Esophagus (tissue), 2 donors: ENCODE data around the gene SYNE1. TPM values are rescaled to one million over a fixed set of nuclear protein-coding genes. Genes with fewer than 3 reads are reported as not detected.

Experiments used
- H3K27ac ChIP-seq, 2 donors: one replicate each; pipeline ENCODE4 v1.5.1; 2013; ENCODE audit warnings: low read depth in 2 of 2, mild to moderate bottlenecking in 2 of 2, inconsistent platforms in 1 of 2, low read length in 1 of 2, moderate library complexity in 1 of 2
- H3K27me3 ChIP-seq, 2 donors: one replicate each; pipeline ENCODE4 v1.6.1; 2013; ENCODE audit warnings: low read length in 2 of 2, control low read depth in 1 of 2, mild to moderate bottlenecking in 1 of 2; ENCODE audit not compliant: insufficient read depth in 2 of 2, control insufficient read depth in 1 of 2
- H3K36me3 ChIP-seq, 2 donors: one replicate each; pipeline ENCODE4 v1.6.1; 2013; ENCODE audit warnings: low read length in 1 of 2; ENCODE audit not compliant: control insufficient read depth in 2 of 2, insufficient read depth in 2 of 2
- H3K4me1 ChIP-seq, 2 donors: one replicate each; pipeline ENCODE4 v1.6.1; 2013; ENCODE audit warnings: low read length in 1 of 2; ENCODE audit not compliant: control insufficient read depth in 2 of 2, insufficient read depth in 2 of 2
- H3K4me3 ChIP-seq, 2 donors: one replicate each; pipeline ENCODE4 v1.5.1; 2013; ENCODE audit warnings: low read length in 2 of 2, mild to moderate bottlenecking in 2 of 2, low read depth in 1 of 2, moderate library complexity in 1 of 2
- H3K9me3 ChIP-seq, 2 donors: one replicate each; pipeline ENCODE4 v1.6.1; 2013; ENCODE audit warnings: mild to moderate bottlenecking in 2 of 2, low read depth in 1 of 2, low read length in 1 of 2, moderate library complexity in 1 of 2; ENCODE audit not compliant: control insufficient read depth in 2 of 2, insufficient read depth in 1 of 2
- WGBS, 2 donors: extraction: QIAGEN DNeasy Blood & Tissue Kit; methylation state at CpG; one replicate each; pipeline ENCODE4 v1.1.7; 2013; 5-methylcytosine and 5-hydroxymethylcytosine counted together
- polyA plus RNA-seq, 2 donors: library from polyadenylated mRNA; stranded (reverse); fragments of 200-250 nt; gene quantifications; one replicate each; pipeline ENCODE4 v1.2.3, GENCODE V29; 2013
- donor health status: healthy with polysubstance abuse.
- donor health status: Bipolar disorder and iron deficiency.

The SYNE1 gene
- polyA plus RNA-seq, 2 donors, result 5.4 to 7.1 TPM

GRCh38 chr6:152098683-152099082 is 538.5 kb downstream of the SYNE1 start:
- Histone ChIP-seq H3K4me1 (no peaks in the 10 kb centered on the region), H3K4me3 (no peak overlapping the region), H3K27me3 (no peaks in the 10 kb centered on the region), H3K9me3 (no peaks in the 10 kb centered on the region), H3K27ac (no peak overlapping the region), H3K36me3 (no peaks in the 10 kb centered on the region)
- WGBS, 2 donors, result 88 to 90% methylated on average over 14 of the region's 14 CpGs

GRCh38 chr6:152096863-152097496 is 540.2 kb downstream of the SYNE1 start:
- H3K27ac ChIP-seq, result no peak overlapping the region
- no peaks in the 10 kb centered on the region for H3K9me3 ChIP-seq
- H3K27me3 ChIP-seq, result no peaks in the 10 kb centered on the region
- 53 to 56% methylated on average over 5 of the region's 5 CpGs for WGBS, 2 donors
- H3K4me3 ChIP-seq, result no peak overlapping the region
- peaks cover 0 to under 1% of the 10 kb centered on the region in 2 donors for H3K4me1 ChIP-seq
- H3K36me3 ChIP-seq, result no peaks in the 10 kb centered on the region

- WGBS, 2 donors, result 38 to 41% methylated on average over 3 of the region's 3 CpGs
- Histone ChIP-seq H3K27me3 (no peaks in the 10 kb centered on the region), H3K27ac (peak overlapping the region in 1 of 2 donors; percentile 33), H3K4me1 (peaks cover 0 to 6% of the 10 kb centered on the region in 2 donors), H3K36me3 (no peaks in the 10 kb centered on the region), H3K4me3 (no peak overlapping the region), H3K9me3 (no peaks in the 10 kb centered on the region)
Observed at GRCh38 chr6:152094992-152095592, 542.1 kb downstream of the SYNE1 start.

DNA sequence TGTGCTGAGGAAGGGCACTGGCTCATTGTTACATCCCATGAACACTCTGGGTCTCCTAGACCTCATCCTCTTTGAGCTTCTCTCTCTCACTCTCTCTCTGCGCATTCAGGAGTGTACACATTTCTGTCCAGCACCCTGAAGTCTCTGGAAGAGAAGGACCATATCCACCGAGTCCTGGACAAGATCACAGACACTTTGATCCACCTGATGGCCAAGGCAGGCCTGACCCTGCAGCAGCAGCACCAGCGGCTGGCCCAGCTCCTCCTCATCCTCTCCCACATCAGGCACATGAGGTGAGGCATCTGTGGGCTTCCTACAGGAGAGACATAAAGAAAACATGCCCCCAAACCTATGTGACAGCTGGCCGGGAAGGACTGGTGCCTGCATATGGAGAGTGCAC is 542.9 kb downstream of the SYNE1 start:
- WGBS, 2 donors, result 91 to 94% methylated on average over 4 of the region's 4 CpGs
- H3K4me1 ChIP-seq, result peaks cover 0 to 6% of the 10 kb centered on the region in 2 donors
- H3K36me3 ChIP-seq, result no peaks in the 10 kb centered on the region
- no peaks in the 10 kb centered on the region for H3K9me3 ChIP-seq
- no peak overlapping the region for H3K4me3 ChIP-seq
- no peaks in the 10 kb centered on the region for H3K27me3 ChIP-seq
- H3K27ac ChIP-seq, result no peak overlapping the region

DNA sequence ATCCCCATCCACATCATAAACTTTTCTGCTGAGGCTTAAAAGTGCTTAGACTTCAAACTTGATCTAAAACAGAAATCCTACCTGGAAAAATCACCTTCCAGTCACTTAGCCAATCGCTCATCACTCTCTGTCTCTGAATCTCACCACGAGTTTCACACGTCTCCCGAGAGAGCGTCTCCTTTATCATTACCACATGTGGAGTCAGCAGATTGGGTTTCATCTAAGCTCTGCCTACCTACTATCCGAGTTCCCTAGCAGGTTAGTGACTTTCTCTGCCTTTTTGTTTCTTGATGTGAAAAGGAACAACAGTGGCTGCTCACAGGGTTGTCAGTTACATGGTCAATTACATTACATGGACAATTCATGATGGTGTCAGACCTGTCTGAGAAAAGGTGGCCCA is 543.5 kb downstream of the SYNE1 start:
- Histone ChIP-seq H3K9me3 (no peaks in the 10 kb centered on the region), H3K27me3 (no peaks in the 10 kb centered on the region), H3K27ac (no peak overlapping the region), H3K4me3 (no peak overlapping the region), H3K4me1 (peaks cover 0 to 6% of the 10 kb centered on the region in 2 donors), H3K36me3 (no peaks in the 10 kb centered on the region)
- WGBS, 2 donors, result 75 to 87% methylated on average over 6 of the region's 6 CpGs

- 63 to 68% methylated on average over 4 of the region's 4 CpGs for WGBS, 2 donors
- Histone ChIP-seq H3K27ac (no peak overlapping the region), H3K27me3 (no peaks in the 10 kb centered on the region), H3K36me3 (no peaks in the 10 kb centered on the region), H3K4me3 (no peak overlapping the region), H3K4me1 (peaks cover 0 to 6% of the 10 kb centered on the region in 2 donors), H3K9me3 (no peaks in the 10 kb centered on the region)
Observed at GRCh38 chr6:152091851-152092341, 545.3 kb downstream of the SYNE1 start.

DNA sequence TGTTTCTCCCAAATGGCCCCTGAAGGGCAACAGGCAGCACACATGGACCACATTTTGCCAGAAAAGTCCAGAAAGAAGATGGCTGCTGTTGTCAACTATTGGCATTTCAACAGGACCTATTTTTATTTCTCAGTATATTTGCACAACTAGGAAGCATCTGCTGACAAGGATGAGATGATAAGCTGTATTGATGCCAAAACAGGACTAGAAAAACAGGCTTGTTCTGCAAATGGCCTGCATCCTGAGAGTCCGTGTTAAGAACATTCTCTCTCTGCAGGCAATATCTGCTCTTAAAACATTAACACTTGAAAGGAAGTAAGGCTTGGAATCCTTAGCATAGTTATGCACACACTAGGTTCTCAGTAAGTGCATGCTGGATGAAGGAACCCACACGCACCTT is 546.0 kb downstream of the SYNE1 start:
- H3K4me1 ChIP-seq, result peaks cover 0 to 6% of the 10 kb centered on the region in 2 donors
- no peaks in the 10 kb centered on the region for H3K27me3 ChIP-seq
- 57 to 62% methylated on average over 2 of the region's 2 CpGs for WGBS, 2 donors
- H3K4me3 ChIP-seq, result no peak overlapping the region
- H3K27ac ChIP-seq, result no peak overlapping the region
- no peaks in the 10 kb centered on the region for H3K9me3 ChIP-seq
- no peaks in the 10 kb centered on the region for H3K36me3 ChIP-seq

DNA sequence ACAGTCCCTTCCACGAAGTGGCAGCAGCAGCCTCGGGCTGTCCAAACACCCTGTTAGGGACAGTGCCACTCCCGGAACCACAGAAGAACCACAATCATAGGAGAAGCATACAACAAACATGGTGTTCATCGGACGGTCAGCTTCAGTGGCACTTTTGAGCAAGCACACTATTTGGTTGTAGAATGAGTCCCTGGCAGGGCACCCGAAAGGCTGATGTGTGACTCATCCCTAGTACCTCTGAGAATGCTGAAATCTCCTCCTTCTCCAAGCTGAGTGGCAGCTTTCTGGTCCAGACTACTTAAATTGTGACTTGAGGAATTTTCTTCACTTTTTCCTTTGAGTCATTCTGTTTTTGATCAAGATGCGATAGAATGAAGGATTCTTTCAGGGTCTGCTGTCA is 547.2 kb downstream of the SYNE1 start:
- H3K9me3 ChIP-seq, result no peaks in the 10 kb centered on the region
- 82 to 88% methylated on average over 7 of the region's 7 CpGs for WGBS, 2 donors
- H3K4me1 ChIP-seq, result peaks cover 0 to 6% of the 10 kb centered on the region in 2 donors
- H3K27me3 ChIP-seq, result no peaks in the 10 kb centered on the region
- no peak overlapping the region for H3K4me3 ChIP-seq
- no peaks in the 10 kb centered on the region for H3K36me3 ChIP-seq
- no peak overlapping the region for H3K27ac ChIP-seq

- WGBS, 2 donors, result 37 to 39% methylated on average over 1 of the region's 1 CpG
- H3K27ac ChIP-seq, result no peak overlapping the region
- H3K4me3 ChIP-seq, result no peak overlapping the region
- H3K27me3 ChIP-seq, result no peaks in the 10 kb centered on the region
- no peaks in the 10 kb centered on the region for H3K36me3 ChIP-seq
- peaks cover 0 to 6% of the 10 kb centered on the region in 2 donors for H3K4me1 ChIP-seq
- H3K9me3 ChIP-seq, result no peaks in the 10 kb centered on the region
Observed at GRCh38 chr6:152087701-152088100, 549.5 kb downstream of the SYNE1 start.

DNA sequence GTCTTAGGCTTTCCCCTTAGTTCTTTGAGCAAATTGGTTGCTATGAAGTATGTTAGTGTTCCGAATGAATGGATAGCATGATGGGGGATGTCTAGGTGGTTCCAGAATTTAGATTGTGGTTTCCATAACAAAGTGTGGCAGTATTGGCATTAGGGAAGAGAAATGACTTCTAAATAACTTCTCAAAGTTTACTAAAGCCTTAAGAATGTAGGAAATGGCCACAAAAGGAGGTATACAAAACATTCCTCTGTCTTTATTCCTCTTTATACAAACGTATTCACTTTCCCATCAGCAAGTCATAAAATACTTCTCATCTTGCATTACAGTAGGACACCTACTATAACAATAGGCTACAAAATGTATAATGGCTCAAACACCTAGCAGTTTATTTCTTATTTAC is 550.1 kb downstream of the SYNE1 start:
- Histone ChIP-seq H3K27ac (no peak overlapping the region), H3K36me3 (no peaks in the 10 kb centered on the region), H3K9me3 (no peaks in the 10 kb centered on the region), H3K27me3 (no peaks in the 10 kb centered on the region), H3K4me1 (peaks cover 0 to 6% of the 10 kb centered on the region in 2 donors), H3K4me3 (no peak overlapping the region)
- 55 to 58% methylated on average over 2 of the region's 2 CpGs for WGBS, 2 donors
